Gastroesophageal sphincter (tissue), 4 donors: ENCODE measurements around the gene PLA2R1. TPM values are rescaled to one million over a fixed set of nuclear protein-coding genes. Genes with fewer than 3 reads are reported as not detected.
"Not testable (repeated sequence)": the region's sequence is repeated elsewhere in the genome, so short reads cannot be mapped to it uniquely, and the experiment has no call there.

ENCODE experiments used
- ATAC-seq: fragments of 150-250 bp; one replicate; pipeline ENCODE4 v1.9.1; 2016; ENCODE audit warnings: mild to moderate bottlenecking, moderate library complexity
- H3K27ac ChIP-seq, 4 donors: fragments of 200-600 bp; sonication (generic) in 3 of 4; 1 replicate in 3 of 4; 2 replicates in 1 of 4; pipeline ENCODE4 v1.5.1; 2016 to 2019
- H3K27me3 ChIP-seq: fragments of 200-600 bp; sonication (generic); one replicate; pipeline ENCODE4 v1.5.1; 2019
- H3K36me3 ChIP-seq, 2 donors: fragments of 200-600 bp; sonication (generic); one replicate each; pipeline ENCODE4 v1.5.1; 2019; ENCODE audit warnings: control low read depth in 1 of 2
- H3K4me1 ChIP-seq, 3 donors: fragments of 200-600 bp; sonication (generic); 1 replicate in 2 of 3; 2 replicates in 1 of 3; pipeline ENCODE4 v1.5.1; 2016 to 2019; ENCODE audit warnings: control low read depth in 2 of 3
- H3K4me3 ChIP-seq, 2 donors: fragments of 200-600 bp; sonication (generic); one replicate each; pipeline ENCODE4 v1.5.1; 2019; ENCODE audit warnings: mild to moderate bottlenecking in 1 of 2, moderate library complexity in 1 of 2
- H3K9me3 ChIP-seq, 3 donors: fragments of 200-600 bp; sonication (generic); one replicate each; pipeline ENCODE4 v1.5.1; 2017 to 2019; ENCODE audit warnings: control low read depth in 2 of 3
- CTCF ChIP-seq, 4 experiments: fragments of 200-600 bp in 2 of 4; fragments of 450-650 bp in 2 of 4; sonication (generic) in 1 of 4; IDR thresholded peaks; one replicate each; pipeline ENCODE4 v1.5.1; 2017 to 2019; ENCODE audit warnings: antibody characterized with exemption in 4 of 4, mild to moderate bottlenecking in 2 of 4, moderate library complexity in 2 of 4
- EP300 ChIP-seq: sonication (generic); formaldehyde crosslinking; IDR thresholded peaks from one replicate; pipeline ENCODE4 v1.6.1; 2017; ENCODE audit warnings: antibody characterized with exemption, mild to moderate bottlenecking
- POLR2A ChIP-seq, 2 donors: fragments of 450-650 bp; IDR thresholded peaks; one replicate each; pipeline ENCODE4 v1.6.1; 2017; ENCODE audit warnings: antibody characterized with exemption in 2 of 2, mild to moderate bottlenecking in 2 of 2, moderate library complexity in 1 of 2
- POLR2AphosphoS5 ChIP-seq: sonication (generic); formaldehyde crosslinking; IDR thresholded peaks from one replicate; pipeline ENCODE4 v1.6.1; 2017; ENCODE audit warnings: antibody characterized with exemption
- WGBS, 2 donors: methylation state at CpG; one replicate each; pipeline ENCODE4 v1.1.5; 2018; ENCODE audit warnings: low coverage in 1 of 2; 5-methylcytosine and 5-hydroxymethylcytosine counted together
- total RNA-seq, 4 donors: library from RNA; depleted of rRNA; stranded (reverse); fragments of >200 nt; gene quantifications; one replicate each; pipeline ENCODE4 v1.1.0, GENCODE V29; 2016

The PLA2R1 gene
- total RNA-seq, 4 donors from 2014 or later = 6.5 to 15.0 (median 8.0) TPM

- H3K36me3 ChIP-seq = peaks cover 0 to 19% of the 10 kb centered on the region in 2 donors
- 0 to 12% methylated on average over 3 of the region's 3 CpGs for whole genome bisulfite sequencing, 2 donors
- H3K4me3 ChIP-seq = no peak overlapping the region
- H3K4me1 ChIP-seq = peaks cover 0 to 22% (median 5%) of the 10 kb centered on the region in 3 donors
- H3K9me3 ChIP-seq = no peaks in the 10 kb centered on the region
- ATAC-seq = peak; percentile 57
- TF ChIP-seq POLR2A (IDR thresholded peaks at IDR 0.05) = no peak
- TF ChIP-seq POLR2AphosphoS5 = no peak
- no peak for TF ChIP-seq CTCF (IDR thresholded peaks at IDR 0.05)
- TF ChIP-seq EP300 = no peak
- H3K27ac ChIP-seq = no peak overlapping the region
- no peaks in the 10 kb centered on the region for H3K27me3 ChIP-seq
Observed at GRCh38 chr2:159982270-159982669, 80.1 kb downstream of the PLA2R1 start.

GRCh38 chr2:159976527-159977160 lies 85.8 kb downstream of the PLA2R1 start:
- peaks cover 0 to under 1% (median 0%) of the 10 kb centered on the region in 3 donors for H3K4me1 ChIP-seq
- H3K9me3 ChIP-seq = no peaks in the 10 kb centered on the region
- 71 to 83% methylated on average over 5 of the region's 5 CpGs for WGBS, 2 donors
- H3K4me3 ChIP-seq = no peak overlapping the region
- H3K36me3 ChIP-seq = peaks cover 0 to 24% of the 10 kb centered on the region in 2 donors
- ATAC-seq = no peak
- TF ChIP-seq POLR2A (IDR thresholded peaks at IDR 0.05) (no peak), EP300 (no peak), POLR2AphosphoS5 (no peak), CTCF (IDR thresholded peaks at IDR 0.05) (no peak)
- H3K27me3 ChIP-seq = no peaks in the 10 kb centered on the region
- H3K27ac ChIP-seq = no peak overlapping the region

GRCh38 chr2:159973325-159973724 lies 89.1 kb downstream of the PLA2R1 start:
- Histone ChIP-seq H3K27me3 (no peaks in the 10 kb centered on the region), H3K4me1 (no peaks in the 10 kb centered on the region), H3K36me3 (peaks cover 0 to 24% of the 10 kb centered on the region in 2 donors), H3K4me3 (no peak overlapping the region), H3K27ac (no peak overlapping the region), H3K9me3 (no peaks in the 10 kb centered on the region)
- TF ChIP-seq POLR2A (IDR thresholded peaks at IDR 0.05) (no peak), CTCF (IDR thresholded peaks at IDR 0.05) (no peak), POLR2AphosphoS5 (no peak), EP300 (no peak)
- WGBS, 2 donors = 83 to 100% methylated on average over 1 of the region's 1 CpG
- ATAC-seq = no peak

- TF ChIP-seq EP300 (no peak), POLR2AphosphoS5 (no peak), POLR2A (IDR thresholded peaks at IDR 0.05) (no peak), CTCF (IDR thresholded peaks at IDR 0.05) (no peak)
- no peak overlapping the region for H3K4me3 ChIP-seq
- no peak for ATAC-seq
- H3K27me3 ChIP-seq = no peaks in the 10 kb centered on the region
- H3K4me1 ChIP-seq = no peaks in the 10 kb centered on the region
- no peak overlapping the region for H3K27ac ChIP-seq
- 89 to 95% methylated on average over 5 of the region's 7 CpGs for WGBS, 2 donors
- H3K9me3 ChIP-seq = no peaks in the 10 kb centered on the region
- peaks cover 0 to 14% of the 10 kb centered on the region in 2 donors for H3K36me3 ChIP-seq
Observed at GRCh38 chr2:159971365-159972152, 90.9 kb downstream of the PLA2R1 start.

GRCh38 chr2:159970548-159970947 lies 91.9 kb downstream of the PLA2R1 start:
- not testable (repeated sequence) for ATAC-seq, H3K27me3 ChIP-seq, H3K9me3 ChIP-seq, H3K4me1 ChIP-seq, H3K27ac ChIP-seq, H3K4me3 ChIP-seq
- WGBS, 2 donors = 100% methylated on average over 1 of the region's 1 CpG; no CpG with 5 or more reads in 1 of the 2 donors
- H3K36me3 ChIP-seq = peaks cover 0 to 16% of the 10 kb centered on the region in 2 donors
